Kidney glomerular epithelial cell (primary cell): Measurements from ENCODE around the gene PLXDC1.
"Not testable (repeated sequence)": the region's sequence is repeated elsewhere in the genome, so short reads cannot be mapped to it uniquely, and the experiment has no call there.

Experiments used
- DNase-seq: peaks from one replicate; lab custom pipeline; 2025; lab: John Stamatoyannopoulos, UW

Gene PLXDC1

DNA sequence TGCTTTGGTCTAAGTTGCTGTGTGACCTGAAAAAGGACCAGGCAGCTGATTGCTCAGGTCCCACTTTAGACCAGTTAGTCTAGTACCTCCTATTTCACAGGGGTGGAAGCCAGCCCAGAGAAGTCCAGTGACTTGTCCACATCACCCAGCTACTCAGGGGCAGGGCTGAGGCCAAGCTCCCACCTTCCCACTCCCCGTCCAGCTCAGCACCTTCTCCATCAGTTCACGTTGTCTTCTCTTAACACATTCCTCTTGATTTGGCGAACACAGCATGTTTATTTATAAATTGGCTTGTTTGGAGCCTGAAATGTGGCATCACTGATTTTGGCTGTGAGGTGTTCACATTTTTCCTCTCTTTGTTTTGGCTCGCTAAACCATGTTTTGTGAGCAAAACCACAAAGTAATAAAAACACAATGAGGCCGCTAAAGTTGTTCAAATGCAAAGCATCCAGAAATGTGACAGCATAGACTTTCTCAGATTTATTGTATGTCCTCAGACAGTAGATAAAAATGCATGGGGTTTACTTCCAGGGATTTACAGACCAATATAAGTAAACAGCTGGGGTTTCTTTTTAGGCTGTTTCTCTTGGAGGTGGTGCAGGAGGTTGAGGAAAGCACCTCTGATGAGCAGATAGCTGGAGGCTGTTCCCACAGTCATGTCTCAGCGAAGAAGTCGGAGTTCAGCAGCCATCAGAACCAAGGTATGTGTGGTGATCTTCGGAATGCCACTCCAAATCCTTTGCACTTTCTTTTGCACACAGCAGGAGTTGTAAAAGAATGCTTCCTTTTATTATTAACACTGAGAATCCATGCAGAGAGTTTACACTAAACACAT is 88.4 kb downstream of the PLXDC1 start:
- no peak for DNase-seq

DNA sequence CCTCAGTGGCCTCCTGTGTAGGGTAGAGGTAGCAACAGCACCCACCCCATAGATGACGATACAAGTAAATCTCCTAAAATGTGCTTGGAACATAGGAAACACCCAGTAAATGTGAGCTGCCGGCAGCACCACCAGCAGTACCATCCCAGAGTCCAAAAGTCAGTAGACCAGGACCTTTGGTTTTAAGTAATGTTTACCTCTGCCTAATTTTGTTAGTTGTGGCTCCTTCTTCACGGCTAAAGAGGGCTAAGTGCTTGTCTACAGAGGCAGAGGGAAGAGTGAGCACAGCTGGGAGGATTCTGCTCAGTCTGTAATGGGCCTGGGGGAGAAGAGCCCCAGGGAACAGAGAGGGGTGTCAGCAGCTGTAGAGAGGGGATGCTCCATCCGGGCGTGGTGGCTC is 92.9 kb downstream of the PLXDC1 start:
- DNase-seq, result no peak

DNA sequence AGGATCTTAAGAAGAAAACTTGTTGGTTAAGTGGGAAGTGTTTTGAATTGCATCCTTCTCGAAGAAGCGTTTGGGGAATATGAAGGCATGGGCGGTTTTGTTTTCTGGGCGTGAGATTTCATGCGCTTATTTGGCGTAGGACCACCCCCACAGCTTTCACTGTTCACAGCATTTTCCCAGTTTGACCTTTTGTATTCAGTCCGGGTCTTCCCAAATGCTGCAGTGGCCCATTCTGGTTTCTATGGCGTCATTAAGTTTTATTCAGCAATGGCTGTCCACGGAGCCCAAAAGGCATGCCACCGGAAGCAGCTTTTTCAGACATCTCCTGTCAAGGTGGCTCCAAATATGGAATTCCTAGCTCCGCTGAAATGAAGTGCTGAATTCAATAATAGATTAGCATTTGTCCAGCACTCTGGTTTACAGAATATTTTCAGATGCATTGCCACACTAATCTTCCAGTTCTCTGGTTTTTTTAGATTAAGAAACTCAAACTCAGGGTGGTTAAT is 93.7 kb downstream of the PLXDC1 start:
- no peak for DNase-seq

DNA sequence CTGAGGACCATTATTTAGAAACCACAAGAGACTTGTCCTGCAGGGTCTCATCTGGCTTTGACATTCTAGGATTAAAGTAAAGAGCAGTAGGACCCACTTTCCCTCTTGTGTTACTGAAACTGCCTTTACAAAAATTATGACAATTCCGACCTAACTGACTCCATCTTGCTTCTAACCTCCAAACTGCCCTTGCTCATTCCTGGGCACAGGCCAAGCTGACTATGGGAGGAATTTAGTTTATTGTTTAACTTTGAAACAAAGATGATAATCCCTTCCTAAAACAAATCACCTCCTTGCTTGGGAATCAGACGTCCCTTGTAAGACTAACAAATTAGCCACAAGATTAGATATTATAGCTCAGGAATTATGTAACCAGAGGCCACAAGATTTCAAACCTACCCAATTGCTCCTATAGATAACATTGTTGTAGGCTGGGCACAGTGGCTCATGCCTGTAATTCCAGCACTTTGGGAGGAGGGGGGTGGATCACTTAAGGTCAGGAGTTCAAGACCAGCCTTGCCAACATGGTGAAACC is 97.3 kb downstream of the PLXDC1 start:
- no peak for DNase-seq

DNA sequence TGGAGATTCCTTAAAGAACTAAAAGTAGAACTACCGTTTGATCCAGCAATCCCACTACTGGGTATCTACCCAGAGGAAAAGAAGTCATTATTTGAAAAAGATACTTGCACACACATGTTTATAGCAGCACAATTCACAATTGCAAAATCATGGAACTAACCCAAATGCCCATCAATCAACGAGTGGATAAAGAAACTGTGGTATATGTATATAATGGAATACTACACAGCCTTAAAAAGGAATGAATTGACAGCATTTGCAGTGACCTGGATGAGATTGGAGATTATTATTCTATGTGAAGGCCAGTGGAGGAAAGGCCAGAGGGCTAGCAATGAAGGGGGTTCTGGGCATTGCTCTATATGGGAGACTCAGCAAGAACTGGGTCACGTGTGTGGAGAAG is 99.0 kb downstream of the PLXDC1 start:
- not testable (repeated sequence) for DNase-seq

DNA sequence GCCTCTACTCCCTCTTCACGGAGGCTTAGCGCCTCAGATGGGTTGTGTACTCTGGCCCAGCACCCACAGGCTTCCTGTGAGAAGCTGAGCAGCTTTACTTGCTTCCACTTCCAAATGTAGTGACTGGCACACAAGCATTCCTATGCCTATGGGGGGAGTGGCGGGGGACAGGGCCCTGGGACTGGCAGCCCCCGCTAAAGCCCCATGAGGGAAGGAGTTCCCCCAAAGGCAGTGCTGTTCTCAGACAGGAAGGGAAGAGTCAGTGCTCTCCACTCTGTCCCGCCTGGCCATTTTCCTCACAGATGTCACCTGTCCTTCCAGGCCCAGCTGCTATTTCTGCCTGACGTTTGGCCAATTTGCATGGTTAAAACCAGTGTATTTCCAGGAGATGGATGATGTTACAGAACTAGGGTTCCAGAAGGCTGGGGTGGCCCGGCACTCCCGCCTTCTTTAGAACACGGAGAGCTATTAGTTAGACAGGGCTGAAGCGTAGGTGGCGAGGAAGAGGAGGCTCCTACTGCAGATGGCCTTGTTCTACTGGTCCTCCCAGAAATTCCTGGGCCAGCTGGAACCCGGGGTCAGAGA is 100.3 kb downstream of the PLXDC1 start:
- DNase-seq, result no peak

DNA sequence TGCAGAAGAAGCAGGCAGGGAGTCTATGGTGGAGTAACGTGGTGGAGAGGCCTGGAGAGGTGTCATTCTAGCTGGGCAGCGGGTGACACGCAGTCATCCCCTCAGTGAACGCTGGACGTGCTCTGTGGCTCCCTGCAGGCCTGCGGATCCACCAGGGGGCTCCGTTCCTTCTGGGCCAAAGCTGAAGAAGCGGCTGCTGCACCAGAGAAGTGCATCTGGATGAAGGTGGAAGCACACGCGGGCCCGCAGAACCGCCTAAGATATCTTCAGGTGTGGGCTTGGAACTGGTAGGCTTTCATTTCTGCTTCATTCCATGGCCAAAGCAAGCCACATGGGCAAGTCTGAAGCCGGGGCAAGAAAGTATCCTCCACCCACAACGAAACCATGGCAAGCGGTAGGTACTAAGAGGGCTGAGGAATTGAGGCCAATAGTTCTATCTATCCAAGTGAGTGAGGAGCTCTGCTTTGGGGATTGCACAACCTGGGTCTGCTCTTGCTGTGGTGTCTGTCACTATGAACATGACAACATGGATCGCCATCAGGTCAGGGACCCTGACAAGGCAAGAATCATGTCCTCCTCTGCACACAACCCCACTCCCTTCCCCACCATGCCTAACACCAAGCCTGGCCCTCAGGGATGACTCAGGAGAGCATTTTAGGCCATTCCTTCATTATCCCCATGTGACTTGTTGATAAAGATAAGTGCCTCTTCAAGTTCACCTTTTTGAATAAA is 105.3 kb downstream of the PLXDC1 start:
- DNase-seq, result no peak

DNA sequence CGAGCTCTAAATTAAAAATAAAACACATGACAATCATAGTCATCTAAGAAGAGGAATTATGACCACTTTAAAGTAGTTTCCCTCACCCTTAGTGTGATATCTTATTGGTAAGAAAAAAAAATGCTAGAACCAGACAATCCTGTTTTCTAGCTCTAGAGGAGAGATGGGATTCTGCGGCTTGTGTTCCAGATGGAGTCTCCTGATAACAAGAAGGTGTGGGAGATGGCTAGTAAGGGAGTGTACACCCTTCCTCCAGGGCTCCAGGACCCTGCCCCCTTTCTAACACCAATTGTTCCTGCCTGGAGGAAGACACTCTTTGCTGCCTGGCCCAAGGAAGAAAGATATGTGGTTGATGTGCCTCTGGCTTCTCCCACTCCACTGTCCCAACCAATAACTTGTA is 115.4 kb downstream of the PLXDC1 start:
- DNase-seq, result no peak

DNA sequence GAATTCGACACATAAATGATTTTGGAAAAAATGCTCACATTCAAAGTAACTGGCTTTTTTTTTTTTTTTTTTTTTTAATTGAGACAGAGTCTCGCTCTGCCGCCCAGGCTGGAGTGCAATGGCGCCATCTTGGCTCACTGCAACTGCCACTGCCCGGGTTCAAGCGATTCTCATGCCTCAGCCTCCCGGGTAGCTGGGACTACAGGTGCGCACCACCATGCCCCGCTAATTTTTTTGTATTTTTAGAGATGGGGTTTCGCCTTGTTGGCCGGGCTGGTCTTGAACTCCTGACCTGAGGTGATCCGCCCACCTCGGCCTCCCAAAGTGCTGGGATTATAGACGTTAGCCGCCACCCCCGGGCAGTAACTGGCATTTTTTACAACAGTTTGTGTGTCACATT is 115.9 kb downstream of the PLXDC1 start:
- not testable (repeated sequence) for DNase-seq

DNA sequence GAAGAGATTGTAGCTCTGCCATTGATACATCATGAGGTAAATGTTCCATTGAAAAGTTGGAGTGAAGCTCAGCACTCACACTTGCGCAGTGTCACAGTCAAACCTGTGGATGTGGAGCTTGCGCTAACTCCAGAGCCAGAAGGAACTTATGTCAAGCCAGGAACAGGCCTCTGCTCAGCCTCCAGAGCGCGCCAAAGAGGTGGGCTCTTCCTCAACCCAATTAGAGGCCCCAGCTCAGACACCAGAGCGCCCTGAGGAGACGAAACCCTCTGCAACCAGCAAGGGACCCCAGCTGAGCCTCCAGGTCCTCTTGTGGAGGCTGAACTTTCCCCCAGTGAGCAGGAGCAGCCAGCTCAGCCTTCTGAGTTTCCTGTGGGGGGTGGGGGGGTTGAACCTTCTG is 122.7 kb downstream of the PLXDC1 start:
- no peak for DNase-seq

DNA sequence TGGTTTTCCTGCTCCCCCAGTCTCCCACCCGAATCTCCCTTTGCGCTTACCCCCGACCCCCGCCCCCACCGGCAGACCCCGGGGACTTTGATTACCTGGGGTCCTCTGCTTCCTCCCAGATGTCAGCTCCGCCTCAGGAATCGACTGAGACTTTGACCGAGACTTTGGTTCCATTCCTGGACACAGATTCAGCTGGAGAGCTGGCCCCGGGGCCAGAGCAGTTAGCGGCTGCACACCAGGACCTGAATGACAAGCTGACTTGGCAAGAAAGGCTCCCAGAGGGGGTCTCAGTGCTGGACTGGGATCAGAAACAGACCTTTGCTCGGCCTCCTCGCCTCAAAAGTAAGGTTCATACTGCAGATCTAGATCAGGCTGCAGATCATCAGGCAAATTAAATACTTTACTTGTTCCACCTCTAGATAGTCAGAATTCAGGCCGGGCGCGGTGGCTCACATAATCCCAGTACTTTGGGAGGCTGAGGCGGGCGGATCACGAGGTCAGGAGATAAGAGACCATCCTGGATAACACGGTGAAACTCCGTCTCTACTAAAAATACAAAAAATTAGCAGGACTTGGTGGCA is 123.9 kb downstream of the PLXDC1 start:
- no peak for DNase-seq

DNA sequence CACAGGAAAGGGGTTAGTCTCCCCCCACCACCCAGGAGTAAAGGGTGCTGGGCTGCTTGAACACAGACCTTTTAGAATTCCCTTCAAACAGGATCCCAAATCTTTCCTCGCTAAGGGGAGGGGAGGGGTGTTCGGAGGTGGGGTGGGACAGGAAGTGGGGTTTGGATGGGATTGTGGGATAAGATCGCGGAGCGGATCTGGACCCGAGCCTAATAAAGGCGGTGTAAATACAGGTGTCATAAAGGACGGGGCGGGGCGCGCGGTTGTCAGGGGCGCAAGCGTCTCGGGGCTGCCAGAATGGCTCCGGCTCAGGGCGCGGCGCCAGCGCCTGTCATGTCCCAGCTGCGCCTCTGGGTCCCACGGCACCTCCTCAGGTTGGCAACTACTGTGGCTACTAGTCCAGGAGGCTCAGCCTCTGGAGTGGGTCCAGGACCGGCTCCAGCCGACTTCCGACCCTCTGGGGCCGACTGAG is 124.4 kb downstream of the PLXDC1 start:
- DNase-seq, result no peak

DNA sequence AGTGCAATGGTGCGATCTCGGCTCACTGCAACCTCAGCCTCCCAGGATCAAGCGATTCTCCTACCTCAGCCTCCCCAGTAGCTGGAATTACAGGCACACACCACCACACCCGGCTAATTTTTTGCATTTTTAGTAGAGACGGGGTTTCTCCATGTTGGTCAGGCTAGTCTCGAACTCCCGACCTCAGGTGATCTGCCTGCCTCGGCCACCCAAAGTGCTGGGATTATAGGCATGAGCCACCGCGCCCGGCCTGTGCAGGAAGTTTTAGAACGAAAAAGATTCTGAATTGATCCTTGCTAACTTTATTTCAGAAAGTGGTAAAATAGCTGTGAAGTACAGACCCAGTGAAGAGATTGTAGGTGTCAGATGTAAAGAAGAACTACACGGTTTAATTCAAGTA is 125.1 kb downstream of the PLXDC1 start:
- DNase-seq, result not testable (repeated sequence)

DNA sequence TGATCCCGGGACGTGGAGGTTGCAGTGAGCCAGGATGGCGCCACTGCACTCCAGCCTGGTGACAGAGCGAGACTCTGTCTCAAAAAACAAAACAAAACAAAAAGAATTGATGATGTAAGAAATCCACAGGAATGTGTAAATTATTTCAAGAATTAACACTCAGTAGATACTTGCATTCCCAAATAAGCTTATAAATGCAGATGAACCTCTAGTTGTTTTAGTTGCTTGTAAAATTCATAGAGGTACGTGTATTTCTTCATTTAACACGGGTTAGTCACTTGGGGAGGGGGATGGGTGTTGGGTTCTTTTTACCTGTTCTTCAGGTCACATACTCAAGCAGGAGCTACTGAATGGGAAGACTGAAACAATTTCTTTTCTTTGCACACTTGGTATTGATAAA is 128.5 kb downstream of the PLXDC1 start:
- DNase-seq, result no peak

DNA sequence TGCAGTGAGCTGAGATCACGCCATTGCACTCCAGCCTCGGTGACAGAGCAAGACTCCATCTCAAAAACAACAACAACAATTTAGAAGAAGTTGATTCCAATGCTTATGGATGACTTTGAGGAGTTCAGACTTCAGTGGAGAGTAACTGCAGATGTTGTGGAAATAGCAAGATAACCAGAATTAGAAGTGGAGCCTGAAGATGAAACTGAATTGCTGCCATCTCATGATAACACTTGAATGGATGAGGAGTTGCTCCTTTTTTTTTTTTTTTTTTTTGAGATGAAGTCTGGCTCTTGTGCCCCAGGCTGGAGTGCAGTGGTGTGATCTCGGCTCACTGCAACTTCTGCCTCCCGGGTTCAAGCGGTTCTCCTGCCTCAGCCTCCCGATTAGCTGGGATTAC is 131.4 kb downstream of the PLXDC1 start:
- DNase-seq, result not testable (repeated sequence)

DNA sequence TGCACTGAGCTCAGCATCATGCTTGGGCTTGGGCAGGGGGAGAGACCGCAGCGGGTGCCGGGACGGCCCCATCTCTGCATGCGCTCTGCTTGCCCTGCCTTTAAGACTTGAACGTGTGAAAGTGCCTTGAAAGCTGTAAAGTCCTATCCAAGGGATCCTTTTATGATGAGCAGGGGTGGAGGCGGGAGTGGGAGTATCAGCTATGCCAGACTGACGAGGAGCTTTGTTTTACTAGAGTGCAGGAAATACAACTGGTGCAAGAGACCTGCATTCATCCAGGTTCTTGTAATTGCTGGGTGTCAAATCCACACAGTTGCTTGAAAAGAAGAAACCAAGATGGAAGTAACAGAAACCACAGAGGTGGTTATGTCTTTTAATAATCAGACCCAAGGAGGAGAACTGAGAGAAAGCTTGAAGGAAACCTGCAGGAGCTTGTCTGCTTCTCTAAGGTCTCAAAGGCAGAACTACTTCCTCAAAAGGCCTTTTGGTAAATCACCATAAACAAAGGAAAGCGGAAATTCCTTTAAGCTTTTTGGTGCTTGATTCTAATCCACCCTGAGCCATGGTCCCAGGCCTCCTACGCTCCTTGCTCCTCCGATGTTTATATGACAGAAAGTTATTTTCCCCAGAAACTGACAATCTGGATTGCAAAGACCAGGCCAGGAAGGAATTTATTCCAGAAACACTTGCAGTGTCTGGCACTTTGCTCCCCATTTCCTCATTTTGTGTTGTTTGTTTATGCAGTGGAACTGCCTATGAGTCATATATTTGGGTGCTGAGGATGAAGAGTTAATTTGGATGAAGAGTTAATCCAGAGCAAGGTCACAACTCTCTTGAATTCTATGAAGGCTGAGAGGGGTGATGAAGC is 132.9 kb downstream of the PLXDC1 start:
- DNase-seq, result no peak

DNA sequence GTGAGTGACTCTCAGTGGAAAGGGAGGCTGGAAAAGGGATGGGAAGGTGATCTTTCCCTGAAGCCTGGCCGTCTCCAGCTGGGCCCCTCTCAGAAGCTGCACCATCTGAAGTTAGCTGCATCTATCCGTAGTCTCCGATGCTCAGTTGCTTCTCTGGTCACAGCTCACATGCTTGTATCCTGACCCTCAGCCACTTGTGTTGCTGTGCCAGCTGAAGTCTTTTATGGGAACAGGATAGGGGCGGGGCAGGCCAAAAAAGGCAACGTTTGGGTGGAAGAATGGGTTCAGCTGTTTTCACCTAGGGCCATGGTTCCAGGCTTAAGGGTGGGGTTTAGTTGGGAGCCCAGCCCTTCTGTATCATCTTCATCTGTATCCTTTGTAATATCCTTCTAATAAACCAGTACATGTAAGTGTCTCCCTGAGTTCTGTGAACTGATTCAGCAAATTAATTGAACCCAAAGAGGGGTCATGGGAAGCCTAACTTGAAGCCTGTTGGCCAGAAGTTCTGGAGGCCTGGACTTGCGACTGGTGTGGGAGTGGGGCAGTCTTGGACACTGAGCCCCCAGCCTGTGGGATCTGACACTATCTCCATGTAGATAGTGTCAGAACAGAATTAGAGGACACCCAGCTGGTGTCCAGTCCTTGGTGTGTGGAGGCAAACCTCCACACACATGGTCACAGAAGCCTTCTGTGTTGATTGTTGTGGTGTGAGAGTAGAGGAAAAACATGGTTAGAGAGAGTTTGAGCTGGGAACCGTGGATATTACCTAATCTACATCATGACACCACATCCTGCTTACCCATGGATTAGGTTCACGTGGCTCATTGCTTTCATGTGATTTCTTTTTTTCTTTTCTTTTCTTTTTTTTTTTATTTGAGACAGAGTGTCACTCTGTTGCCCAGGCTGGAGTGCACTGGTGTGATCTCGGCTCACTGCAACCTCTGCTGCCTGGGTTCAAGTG is 135.0 kb downstream of the PLXDC1 start:
- DNase-seq, result no peak

DNA sequence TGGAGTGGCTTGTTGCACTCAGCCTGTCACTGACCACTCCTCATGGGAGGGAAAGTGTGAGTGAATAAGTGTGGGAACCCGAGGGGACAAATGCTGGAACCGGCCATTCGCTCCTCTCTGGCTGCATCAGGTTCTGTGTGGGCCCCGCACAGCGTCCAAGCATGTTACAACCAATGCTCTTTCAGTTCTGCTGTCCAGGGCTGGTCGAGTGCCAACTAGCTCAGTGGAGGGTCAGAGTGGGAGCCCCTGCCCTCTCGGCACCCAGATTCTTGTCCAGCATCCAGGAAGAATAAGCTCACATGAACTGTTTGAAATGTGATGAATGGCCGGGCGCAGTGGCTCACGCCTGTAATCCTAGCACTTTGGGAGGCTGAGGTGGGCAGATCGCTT is 135.9 kb downstream of the PLXDC1 start:
- no peak for DNase-seq

DNA sequence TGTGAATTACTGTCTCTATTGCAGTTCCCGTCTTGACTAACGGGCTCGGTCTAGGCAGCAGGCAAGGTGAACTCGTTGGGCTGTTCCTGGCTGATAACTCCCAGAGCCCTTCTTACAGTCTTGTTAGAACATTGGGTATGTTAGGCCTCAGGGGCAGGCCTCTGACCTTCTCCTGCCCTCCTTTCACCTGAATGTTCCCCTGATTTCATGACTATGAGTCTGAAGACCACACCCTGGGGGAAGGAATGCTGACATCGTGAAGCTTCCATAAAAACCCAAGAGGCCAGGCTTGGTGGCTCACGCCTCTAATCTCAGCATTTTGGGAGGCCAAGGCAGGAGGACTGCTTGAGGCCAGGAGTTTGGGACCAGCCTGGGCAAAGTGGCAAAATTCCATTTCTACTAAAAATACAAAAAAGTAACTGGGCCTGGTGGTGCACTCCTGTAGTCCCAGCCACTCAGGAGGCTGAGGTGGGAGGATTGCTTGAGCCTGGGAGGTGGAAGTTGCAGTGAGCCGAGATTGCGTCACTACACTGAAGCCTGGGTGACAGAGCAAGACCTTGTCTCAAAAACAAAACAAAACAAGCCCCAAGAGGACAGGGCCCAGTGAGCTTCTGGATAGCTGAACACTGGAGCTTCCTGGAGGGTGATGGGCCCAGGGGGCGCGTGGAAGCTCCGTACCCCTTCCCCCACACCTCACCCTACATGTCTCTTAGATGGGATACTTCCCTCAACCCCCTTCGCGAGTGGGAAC is 136.5 kb downstream of the PLXDC1 start:
- no peak for DNase-seq
